M059J (cell line): ENCODE results near the gene PPP1R14C. TPM values are rescaled to one million over a fixed set of nuclear protein-coding genes. Genes with fewer than 3 reads are reported as not detected.

Experiments used
- DNase-seq: peaks from one replicate; pipeline ENCODE4 v3.0.0-alpha.2; 2012; ENCODE audit warnings: low read depth
- total RNA-seq: library from RNA; depleted of rRNA; stranded (reverse); fragments of >200 nt; shearing (Covaris generic); gene quantifications from 2 replicates; pipeline ENCODE4 v1.2.3, GENCODE V29; 2014

The PPP1R14C gene
- total RNA-seq, 1 experiment from 2014 or later = not detected

GRCh38 chr6:150195996-150196417, 53.2 kb downstream of the PPP1R14C start:
- no peak for DNase-seq

DNA sequence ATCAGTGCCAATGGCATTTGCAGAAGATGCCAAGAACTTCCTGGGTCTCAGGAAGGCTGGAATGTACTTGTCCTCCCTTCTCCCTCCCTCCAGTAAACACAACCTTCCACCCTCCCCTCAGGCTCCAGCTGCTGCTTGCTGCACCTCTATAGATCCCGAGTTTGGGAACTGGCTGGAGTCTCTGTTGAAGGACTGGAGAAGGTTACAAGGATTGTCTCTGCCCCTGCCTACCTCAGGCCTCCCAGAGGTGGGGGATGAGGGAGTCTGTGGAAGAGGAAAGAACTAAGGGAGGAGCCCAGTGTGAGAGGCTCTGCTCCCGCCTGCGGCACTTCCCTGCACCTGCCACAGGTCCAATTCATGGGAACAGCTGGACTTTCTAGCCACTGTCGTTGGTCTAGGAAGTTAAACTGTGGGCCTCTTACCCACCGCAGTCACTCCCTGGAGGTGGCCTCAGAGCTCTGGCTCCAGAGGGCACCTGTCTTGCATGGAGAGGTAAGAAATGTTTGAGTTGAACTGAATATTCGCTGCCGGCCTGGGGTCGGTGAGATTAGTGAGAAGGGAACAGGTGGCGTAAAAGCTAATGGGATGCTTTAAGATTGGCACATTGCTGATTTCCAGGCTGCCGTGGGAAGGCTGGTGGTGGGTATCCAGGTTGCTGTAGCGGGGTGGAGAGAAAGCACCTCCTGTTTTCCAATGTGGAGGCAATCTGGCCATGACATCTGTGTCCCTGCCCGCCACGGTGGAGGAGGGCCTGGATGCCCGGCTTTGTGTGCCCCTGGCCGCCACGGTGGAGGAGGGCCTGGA, 54.3 kb downstream of the PPP1R14C start:
- no peak for DNase-seq

DNA sequence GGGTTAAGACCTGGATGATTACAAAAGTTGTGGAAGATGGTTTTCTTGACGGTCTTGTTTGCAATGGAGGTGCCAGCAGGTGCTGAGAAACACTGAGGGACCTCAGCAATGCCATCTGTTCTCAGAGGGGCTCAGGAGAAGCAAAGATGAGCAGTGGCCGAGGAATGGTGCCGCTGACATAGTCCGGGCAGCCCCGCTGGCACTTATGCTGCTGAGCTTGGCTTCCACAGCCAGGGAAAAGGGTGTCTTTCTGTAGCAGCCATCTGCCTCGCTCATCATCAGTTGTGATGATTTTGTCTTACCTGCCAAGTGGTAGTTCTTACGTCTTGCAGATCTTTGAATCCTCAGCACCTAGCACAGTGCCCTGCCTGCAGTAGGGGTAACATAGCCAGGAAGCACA, 55.7 kb downstream of the PPP1R14C start:
- DNase-seq = no peak

GRCh38 chr6:150199241-150199640, 56.4 kb downstream of the PPP1R14C start:
- DNase-seq = no peak

DNA sequence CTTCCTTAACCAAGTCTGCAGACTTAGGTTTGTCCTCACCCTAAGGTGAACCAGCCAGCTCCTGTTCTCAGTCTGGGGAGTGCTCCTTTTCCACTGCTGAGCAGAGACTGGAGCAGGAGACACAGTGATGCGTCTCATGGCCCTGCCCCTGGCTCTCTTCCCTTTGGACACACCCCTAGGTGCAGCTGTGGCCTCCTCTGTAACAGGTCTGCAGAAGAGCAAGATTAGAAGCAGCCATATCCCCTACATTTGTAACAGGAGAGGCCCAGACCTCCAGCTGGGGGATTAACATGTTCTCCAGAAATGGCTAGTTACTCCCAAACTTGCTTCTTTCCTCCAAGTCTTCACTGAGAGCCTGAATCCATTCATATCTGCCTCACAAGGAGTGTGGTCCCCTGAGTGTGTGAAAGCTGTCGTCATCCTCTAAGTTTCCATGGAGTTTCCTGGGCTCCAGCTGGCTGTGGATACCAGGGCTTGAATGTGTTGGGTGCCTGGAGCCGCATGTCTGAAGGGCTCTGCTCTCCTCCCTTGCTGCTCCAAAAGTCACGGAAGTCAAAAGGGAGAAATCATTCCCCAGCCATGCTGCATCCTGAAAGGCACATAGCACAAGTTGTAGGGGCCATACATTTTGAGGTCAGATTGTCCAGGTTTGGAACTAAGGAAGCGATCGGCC, 57.7 kb downstream of the PPP1R14C start:
- DNase-seq = no peak

DNA sequence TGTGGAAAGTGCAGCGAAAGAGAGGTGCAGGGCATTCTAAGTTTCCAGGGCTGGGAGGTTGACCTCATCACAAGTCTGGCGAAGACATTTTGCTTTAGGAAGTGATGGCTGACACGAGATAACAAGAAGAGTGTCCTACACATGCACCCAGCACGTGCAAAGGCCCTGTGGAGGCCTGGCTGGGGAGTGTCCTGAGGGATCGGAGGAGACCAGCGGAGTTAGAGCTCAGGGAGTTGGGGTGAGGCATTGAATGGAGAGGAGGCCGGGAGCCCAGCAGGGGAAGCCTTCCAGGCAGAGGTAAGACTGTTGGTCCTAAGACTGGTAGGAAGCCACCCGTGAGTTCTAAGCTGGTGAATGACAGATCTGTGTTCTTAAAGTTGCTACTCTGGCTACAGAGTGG, 58.4 kb downstream of the PPP1R14C start:
- DNase-seq = no peak

DNA sequence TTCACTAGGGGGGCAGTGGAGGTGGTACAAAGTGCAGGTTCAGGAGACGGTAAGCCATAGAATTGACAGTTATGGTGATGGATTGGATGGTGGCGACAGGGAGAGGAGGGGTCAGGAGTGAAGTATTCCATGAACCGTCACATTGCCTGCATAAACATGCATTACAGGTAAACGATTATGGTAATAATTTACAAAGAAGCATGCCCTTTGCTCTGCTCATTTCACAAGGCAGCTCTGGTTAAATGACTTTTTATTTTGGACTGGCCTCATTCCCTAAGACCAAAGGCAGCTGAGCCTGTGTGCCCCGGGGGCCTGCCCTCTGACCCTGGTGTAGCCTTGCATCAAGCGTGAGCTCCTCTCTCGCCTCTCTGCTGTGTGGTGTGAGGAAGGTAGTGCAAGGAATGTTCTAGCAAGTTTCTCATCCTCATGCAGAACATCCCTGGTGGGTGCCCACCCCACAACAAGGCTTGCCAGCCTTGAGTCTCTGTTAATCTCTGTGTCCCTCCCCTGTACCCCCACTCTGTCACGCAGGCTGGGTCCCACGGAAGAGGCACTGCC, 59.0 kb downstream of the PPP1R14C start:
- no peak for DNase-seq

GRCh38 chr6:150202404-150202803, 59.6 kb downstream of the PPP1R14C start:
- no peak for DNase-seq

DNA sequence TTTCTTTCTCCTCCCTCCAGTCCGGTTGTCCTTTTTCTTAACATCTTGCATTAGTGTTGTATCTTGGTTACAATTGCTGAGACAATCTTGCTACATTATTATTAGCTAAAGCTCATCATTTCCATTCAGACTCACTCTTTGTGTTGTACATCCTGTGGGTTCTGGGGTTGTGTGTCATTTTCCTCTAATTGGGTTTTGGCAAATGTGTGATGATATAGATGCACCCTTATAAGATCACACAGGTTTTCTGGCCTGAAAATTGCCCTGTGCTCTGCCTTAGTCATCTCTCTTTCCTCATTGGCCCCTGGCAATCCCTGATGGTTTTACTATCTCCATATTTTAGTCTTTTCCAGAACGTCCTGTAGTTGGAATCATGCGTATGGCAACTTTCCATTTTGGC, 60.1 kb downstream of the PPP1R14C start:
- no peak for DNase-seq

DNA sequence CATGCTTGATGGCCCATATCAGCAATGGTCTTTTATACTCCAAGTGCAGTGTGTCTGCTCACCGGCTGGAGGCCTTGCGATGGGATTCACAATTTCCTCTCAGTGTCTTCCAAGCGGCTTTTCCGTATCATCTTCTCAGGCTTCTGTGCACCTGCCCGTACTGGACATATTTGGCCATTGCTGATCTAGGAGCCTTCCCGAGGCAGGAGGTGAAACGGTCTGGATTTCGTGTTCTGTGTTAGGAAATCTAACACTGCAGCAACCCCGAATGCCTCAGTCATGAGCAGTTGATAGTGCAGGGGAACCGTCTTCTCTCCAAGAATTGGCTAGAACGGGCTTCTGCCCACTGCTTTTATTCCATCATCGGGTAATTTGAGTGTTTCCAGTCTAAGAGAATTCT, 60.5 kb downstream of the PPP1R14C start:
- no peak for DNase-seq

- no peak for DNase-seq
Measured at GRCh38 chr6:150203871-150204545, 61.2 kb downstream of the PPP1R14C start.

DNA sequence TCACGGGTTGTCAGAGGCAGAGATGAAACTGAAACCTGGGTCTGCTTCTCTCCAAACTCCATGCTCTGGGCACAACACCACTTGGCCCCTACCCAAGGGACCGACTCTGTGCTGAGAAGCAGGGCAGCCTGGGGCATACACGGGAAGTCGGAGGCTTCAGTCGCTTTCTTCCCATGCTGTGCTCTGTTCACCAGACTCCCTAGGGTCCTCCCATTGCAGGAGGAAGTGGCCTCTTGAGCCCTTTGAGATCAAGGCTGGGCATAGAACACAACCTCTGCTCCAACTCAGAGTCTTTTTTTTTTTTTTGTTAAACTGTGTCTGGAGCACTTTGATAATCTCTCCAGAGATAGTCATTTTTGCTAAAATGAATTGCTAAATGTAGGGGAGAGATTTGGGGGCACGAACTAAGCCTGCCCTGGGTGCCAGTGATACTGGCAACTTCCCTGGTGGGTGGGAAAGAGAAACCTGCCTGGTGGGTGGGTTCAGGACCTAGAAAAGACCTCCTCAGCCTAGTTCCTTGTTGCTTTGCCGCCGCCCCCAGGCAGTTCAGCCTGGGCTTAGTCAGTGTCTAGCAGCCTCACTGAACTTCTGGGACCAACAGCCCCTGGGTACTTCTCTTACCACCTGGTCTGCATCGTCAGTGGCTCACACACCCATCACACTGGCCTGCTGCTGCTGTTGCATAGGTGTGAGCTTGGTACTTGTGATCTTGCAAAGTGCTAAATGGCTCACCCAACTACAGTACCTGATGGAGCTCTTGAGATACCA, 62.0 kb downstream of the PPP1R14C start:
- no peak for DNase-seq

GRCh38 chr6:150207931-150208570, 65.2 kb downstream of the PPP1R14C start:
- peak; percentile 14 for DNase-seq

DNA sequence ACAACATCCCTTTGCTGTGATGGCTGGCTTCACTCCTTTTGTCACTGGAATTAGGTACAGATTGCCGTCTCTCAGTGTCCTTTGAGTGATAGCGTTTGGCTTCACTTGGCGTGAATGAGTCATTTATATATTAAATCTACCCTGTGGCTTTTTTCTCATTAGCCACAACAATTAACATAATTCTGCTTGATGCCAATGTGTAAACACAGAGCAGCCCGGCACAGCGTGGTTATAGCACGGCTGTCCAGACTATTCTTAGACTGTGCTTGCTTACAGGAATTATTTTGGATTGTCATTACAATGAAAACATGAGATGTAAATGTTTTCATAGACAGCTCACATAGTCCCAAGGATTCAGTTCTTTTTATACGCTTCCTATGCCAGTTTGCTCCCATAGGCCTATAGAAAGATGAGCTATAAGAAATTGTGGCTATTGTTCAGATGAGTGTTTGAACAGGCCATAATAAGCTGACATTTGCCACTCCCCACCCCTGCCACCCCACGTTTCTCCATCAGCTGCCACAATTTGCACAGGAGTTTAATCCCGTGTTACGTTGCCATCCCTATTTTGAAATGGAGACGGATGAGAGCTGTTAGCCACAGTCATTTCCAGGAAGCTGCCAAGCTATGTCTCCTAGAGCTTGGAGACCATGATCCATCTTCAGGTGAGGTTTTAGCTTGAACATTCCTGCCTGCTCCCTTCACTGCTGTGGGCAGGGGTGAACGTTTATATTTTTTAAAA, 65.9 kb downstream of the PPP1R14C start:
- DNase-seq = peak; percentile 17

DNA sequence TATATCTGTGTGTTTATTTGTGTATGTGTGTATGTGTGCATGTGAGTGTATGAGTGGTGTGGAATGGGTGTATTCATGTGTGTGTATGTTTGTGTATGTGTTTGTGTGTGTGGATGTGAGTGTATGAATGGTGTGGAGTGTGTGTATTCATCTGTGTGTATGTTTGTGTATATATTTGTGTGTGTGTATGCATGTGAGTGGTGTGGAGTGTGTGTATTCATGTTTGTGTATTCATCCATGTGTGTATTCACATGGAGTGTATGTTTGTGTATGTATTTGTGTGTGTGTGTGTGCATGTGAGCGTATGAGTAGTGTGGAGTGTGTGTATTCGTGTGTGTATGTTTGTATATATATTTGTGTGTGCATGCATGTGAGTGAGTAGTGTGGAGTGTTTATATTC, 66.6 kb downstream of the PPP1R14C start:
- DNase-seq = no peak

GRCh38 chr6:150211700-150212511, 69.1 kb downstream of the PPP1R14C start:
- no peak for DNase-seq

- DNase-seq = no peak
Measured at GRCh38 chr6:150212778-150213177, 69.9 kb downstream of the PPP1R14C start.

GRCh38 chr6:150213301-150213700, 70.5 kb downstream of the PPP1R14C start:
- DNase-seq = no peak

DNA sequence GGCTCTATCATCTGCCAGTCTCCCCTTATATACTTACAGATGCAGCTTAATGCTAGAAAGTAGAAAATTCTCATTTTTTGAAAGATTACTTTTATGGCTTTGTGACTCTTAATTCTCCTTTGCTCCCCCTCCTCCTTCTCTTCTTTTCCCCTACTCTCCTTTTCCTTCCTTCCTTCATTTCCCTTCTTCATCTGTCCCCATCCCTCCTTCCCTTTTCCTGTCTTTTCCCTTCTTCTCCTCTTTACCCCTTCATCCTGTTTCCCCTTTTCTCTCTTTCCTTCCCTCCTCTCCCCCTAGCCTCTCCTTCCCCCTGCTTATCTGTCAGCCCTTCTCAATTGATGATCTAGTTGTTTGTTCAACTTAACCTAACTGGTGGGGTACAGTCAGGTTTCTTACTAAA, 71.5 kb downstream of the PPP1R14C start:
- DNase-seq = no peak
